RCC 7860 (cell line): ENCODE measurements around the gene PLEKHN1.

Source experiments
- DNase-seq: peaks from one replicate; pipeline ENCODE4 v3.0.0-alpha.2; 2015; ENCODE audit warnings: low spot score
- FAIRE-seq: peaks from 2 replicates; lab custom pipeline; 2012; peaks lifted over from hg19 to GRCh38; lab: Jason Lieb, UNC

Gene PLEKHN1

DNA sequence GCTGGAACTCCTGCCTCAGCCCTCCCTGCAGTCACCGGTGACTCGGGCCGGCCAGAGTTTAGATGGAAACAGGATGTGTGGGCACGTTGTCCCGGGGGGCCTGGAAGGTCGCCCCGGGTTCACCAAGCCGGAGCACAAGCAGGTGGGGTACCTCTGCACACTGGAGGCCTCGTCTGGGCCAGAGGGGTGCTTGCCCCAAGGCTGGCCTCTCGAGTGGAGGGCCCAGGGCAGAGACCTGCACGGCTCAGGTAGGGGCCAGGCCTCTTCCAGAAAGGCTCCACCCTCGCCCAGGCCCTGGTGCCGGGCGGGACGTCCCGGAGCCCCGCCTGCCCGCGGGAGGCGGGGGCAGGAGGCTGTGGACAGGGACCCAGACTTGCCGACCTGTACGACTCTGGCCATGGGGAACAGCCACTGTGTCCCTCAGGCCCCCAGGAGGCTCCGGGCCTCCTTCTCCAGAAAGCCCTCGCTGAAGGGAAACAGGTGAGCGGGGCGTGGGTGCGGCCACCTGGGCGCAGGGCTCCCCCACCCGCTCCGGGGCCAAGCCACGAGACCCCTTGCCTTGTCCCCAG is at the start of gene PLEKHN1:
Gene PLEKHN1, plus strand, starts transcription at position 348 of the 569 bp plus-strand sequence. Its CDS starts 50 bp downstream, at position 398.
- peak; percentile 73 for DNase-seq
- no peak for FAIRE-seq

- FAIRE-seq (no peak), DNase-seq (no peak)
Measured at GRCh38 chr1:917076-917459, 49.2 kb upstream of the PLEKHN1 start.

GRCh38 chr1:917466-918091 is 48.7 kb upstream of the PLEKHN1 start:
- DNase-seq: no peak

GRCh38 chr1:918353-918752 is 47.9 kb upstream of the PLEKHN1 start:
- FAIRE-seq (no peak), DNase-seq (no peak)

More at GRCh38 chr1:917466-918091, 48.7 kb upstream of the PLEKHN1 start:
- FAIRE-seq: no peak

- FAIRE-seq (no peak), DNase-seq (no peak)
Measured at GRCh38 chr1:918843-919242, 47.4 kb upstream of the PLEKHN1 start.

- no peak for FAIRE-seq
- DNase-seq: no peak
Measured at GRCh38 chr1:919271-919872, 46.9 kb upstream of the PLEKHN1 start.

DNA sequence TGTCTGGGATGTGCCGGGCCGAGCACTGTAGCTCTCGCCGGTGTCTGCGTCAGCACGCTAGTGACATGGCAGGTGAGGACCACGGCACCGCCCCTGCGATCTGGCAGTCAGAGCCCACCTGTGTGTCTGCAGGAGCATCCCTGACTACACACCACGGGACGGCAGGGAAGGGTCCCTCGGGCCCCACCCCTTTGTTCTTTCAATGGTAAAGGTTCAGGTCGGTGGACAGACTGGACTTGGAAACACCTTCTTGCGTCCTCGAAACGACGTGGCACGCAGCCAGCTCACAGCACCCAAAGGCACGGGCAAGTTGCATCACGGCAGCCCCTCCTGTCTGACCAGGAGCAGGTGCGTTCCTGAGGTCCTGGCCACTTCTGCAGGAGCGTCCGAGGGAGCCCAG is 46.3 kb upstream of the PLEKHN1 start:
- FAIRE-seq (no peak), DNase-seq (no peak)

- no peak for DNase-seq
- FAIRE-seq: no peak
Measured at GRCh38 chr1:920521-920920, 45.8 kb upstream of the PLEKHN1 start.

DNA sequence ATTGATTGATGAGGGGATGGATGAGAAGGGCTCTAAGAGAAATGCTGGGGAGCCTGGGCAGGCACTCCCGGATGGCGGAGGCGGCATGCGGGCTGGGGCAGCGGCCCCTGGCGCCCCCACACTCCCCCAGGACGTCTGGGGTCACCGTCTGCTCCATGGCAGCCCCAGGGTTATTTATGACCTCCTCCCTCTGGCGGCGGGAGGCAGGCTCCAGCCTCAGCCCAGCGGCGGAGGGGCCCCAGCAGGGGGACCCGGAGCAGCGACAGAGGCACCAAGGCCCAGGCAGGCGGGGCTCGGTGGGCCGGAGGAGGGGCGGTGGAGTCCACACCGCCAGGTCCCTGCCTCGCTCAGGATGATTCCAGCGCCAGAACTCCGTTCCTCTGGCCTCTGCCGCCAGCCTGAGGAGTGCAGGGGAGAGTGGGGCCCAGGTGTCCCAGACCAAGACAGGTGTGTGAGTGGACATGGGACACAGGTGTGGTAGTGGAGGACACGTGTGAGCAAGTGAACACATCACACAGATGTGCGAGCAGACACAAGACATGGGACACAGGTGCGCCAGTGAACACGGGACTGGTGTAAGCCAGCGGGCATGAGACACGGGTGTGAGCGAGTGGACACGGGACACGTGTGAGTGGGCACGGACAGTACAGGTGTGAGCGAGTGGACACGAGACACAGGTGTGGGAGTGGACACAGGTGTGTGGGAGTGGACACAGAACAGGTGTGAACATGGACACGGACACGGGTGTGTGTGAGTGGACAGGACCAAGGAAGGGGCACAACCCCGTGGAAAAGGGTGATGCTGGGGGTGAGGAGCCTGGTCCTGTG is 45.1 kb upstream of the PLEKHN1 start:
- no peak for FAIRE-seq

DNA sequence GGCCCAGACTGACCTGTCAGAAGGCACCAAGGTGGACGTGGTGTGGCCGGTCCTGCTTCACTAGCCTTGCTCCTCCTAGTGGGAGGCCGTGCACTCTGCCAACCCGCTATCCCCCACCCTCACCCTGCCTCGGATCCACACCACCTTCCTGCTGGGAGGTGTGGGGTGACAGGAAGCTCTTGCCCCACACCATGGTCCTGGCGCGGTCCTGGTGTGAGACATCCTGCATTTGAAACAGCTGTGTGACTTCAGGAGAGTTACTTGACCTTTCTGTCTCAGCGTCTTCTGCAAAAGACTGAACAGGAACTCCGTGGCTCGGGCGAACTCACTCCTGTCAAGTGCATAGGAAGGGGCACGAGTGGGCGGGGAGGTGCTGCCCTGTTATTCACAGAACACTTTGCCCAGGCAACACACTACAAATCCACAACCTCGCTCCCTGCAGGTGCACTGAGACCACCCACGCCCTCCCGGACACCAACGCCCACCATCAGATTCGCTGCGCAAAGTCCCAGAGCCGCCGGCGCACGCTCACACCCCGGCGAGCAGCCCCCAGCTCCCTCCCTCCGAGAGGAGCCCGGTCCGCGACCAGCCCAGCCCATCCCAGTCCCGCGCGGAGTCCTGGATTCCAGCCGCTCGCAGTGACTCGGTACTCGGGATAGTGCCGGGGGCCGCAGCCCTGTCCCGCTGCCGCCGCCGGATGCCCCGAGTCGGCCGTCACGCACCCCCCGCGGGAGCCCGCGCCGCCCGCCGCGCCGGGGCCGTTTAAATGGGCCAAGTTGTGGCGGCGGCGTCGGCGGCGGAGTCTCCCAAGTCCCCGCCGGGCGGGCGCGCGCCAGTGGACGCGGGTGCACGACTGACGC is 42.9 kb upstream of the PLEKHN1 start, which contains the start of gene SAMD11:
Gene SAMD11, plus strand, starts transcription at position 793 of the 860 bp plus-strand sequence. CDS start 509 bp downstream, outside the sequence.
- DNase-seq: peak; percentile 70
- peak; percentile 50 for FAIRE-seq

More for the DNA sequence above, 45.1 kb upstream of the PLEKHN1 start:
- peak; percentile 58 for DNase-seq

DNA sequence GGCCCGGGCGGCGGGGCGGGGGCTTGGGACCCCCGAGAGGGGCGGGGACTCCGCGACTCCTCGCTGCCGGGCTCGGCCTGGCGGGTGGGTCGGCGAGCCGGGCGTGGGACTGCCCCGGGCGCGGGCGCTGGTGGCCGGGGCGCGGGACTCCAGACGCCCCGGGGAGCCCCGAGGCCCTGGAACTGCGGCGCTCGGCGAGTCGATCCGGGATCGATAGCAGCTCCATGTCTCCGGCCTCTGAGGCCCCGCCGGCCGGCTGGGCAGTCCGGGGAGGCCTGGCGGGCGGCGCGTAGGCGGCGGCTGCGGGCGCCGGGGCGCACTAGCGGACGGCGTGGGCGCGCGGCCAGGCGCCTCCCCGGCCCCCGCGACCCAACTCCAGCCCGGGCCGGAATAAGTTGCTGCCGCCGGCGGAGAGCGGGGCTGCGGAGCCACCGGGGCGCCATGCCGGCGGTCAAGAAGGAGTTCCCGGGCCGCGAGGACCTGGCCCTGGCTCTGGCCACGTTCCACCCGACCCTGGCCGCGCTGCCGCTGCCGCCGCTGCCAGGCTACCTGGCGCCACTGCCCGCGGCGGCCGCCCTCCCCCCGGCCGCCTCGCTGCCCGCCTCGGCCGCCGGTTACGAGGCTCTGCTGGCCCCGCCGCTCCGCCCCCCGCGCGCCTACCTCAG is 42.2 kb upstream of the PLEKHN1 start:
- DNase-seq: no peak
- FAIRE-seq: no peak

DNA sequence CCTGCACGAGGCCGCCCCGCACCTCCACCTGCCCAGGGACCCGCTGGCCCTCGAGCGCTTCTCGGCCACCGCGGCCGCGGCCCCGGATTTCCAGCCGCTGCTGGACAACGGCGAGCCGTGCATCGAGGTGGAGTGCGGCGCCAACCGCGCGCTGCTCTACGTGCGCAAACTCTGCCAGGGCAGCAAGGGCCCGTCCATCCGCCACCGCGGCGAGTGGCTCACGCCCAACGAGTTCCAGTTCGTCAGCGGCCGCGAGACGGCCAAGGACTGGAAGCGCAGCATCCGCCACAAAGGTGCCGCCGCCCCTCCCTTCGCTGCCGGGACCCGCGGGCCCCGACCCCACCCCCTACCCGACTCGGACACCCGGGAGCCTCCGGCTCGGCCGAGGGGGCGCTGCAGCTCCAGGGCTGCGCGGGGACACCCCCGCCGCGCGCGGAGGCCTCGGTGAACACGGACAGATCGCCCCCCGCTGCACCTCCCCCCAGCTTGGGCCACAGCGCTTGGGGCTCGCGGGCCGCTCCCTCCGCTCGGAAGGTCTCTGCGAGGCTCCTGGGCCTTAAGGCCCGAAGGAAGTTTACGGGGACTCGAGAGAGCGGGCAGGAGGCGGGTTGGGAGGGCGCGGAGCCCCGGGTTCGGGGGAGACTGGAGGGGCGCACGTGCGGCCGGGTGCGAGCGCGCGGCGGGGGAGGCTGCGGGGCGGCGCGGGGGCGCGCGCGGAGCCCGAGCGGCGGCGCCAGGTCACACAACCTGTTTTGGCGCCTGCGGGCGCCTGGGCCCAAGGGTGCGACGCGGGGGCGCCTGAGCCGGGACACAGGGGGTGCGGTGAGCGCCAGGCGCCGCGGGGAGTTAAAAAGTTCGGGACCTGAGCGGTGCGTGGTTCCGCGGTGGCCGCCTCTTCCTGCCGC is 41.4 kb upstream of the PLEKHN1 start:
- FAIRE-seq (no peak), DNase-seq (peak; percentile 47)

GRCh38 chr1:925561-926421 is 40.5 kb upstream of the PLEKHN1 start:
- DNase-seq (peak; percentile 25), FAIRE-seq (no peak)

- FAIRE-seq: no peak
- no peak for DNase-seq
Measured at GRCh38 chr1:927234-927633, 39.0 kb upstream of the PLEKHN1 start.

DNA sequence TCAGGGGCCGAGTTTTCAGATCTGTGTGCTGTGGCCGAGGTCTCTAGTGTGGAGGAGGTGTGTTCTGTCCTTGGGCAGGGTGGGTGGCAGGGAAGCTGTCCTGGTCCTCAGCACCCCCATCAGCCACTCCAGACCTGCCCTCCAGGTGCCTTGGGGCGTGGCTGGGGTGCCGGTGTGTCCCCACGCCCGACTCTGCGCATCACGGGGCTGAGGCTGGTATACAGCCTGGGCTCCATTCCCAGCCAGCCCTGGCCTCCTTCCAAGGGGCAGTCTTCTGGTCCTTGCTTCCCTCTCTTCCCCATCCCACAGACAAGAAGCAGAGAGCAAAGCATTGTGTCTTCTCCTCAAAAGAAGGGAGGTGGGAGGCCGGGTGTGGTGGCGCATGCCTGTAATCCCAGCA is 38.5 kb upstream of the PLEKHN1 start:
- FAIRE-seq: no peak
- DNase-seq: no peak

- DNase-seq: no peak
- no peak for FAIRE-seq
Measured at GRCh38 chr1:928825-929661, 37.2 kb upstream of the PLEKHN1 start.
